Neuronal stem cell (in vitro differentiated cells): ENCODE data around the gene MACROD2.

ENCODE experiments used
- DNase-seq: peaks from one replicate; pipeline ENCODE4 v3.0.0-alpha.2; 2013; ENCODE audit warnings: low spot score
- H2AFZ ChIP-seq: one replicate; pipeline ENCODE4 v1.6.1; 2013; ENCODE audit warnings: mild to moderate bottlenecking, low read length, inconsistent platforms
- H2AK5ac ChIP-seq: 2 replicates; pipeline ENCODE4 v1.6.1; 2013; ENCODE audit warnings: low read depth, mild to moderate bottlenecking, inconsistent platforms, low read length, moderate library complexity, mixed read lengths
- H2BK120ac ChIP-seq: 2 replicates; pipeline ENCODE4 v1.6.1; 2013; ENCODE audit warnings: low read depth, mild to moderate bottlenecking, inconsistent platforms, low read length, moderate library complexity, mixed read lengths
- H2BK12ac ChIP-seq: one replicate; pipeline ENCODE4 v1.6.1; 2013; ENCODE audit warnings: low read length, inconsistent platforms
- H2BK15ac ChIP-seq: 2 replicates; pipeline ENCODE4 v1.6.1; 2013; ENCODE audit warnings: mild to moderate bottlenecking, low read length, inconsistent platforms, mixed read lengths
- H2BK5ac ChIP-seq: one replicate; pipeline ENCODE4 v1.6.1; 2013; ENCODE audit warnings: inconsistent platforms, mild to moderate bottlenecking, low read length, moderate library complexity
- H3K14ac ChIP-seq: one replicate; pipeline ENCODE4 v1.6.1; 2013; ENCODE audit warnings: low read length, inconsistent platforms
- H3K18ac ChIP-seq: 2 replicates; pipeline ENCODE4 v1.6.1; 2013; ENCODE audit warnings: low read length, inconsistent platforms
- H3K23ac ChIP-seq: 2 replicates; pipeline ENCODE4 v1.6.1; 2013; ENCODE audit warnings: low read depth, mild to moderate bottlenecking, mixed read lengths, low read length, inconsistent platforms; ENCODE audit not compliant: poor library complexity
- H3K27ac ChIP-seq: replicated peaks from 3 replicates; pipeline ENCODE4 v1.5.1; 2013; ENCODE audit warnings: low read length, inconsistent platforms
- H3K27me3 ChIP-seq, 3 experiments: 2 replicates each; pipeline ENCODE4 v1.6.1; 2013; ENCODE audit warnings: low read length in 3 of 3, mild to moderate bottlenecking in 2 of 3, inconsistent platforms in 1 of 3, low read depth in 1 of 3, mixed read lengths in 1 of 3, moderate library complexity in 1 of 3; ENCODE audit not compliant: control insufficient read depth in 3 of 3, insufficient read depth in 3 of 3
- H3K36me3 ChIP-seq, 2 donors: replicated peaks in 1 of 2; 2 replicates each; pipeline ENCODE4 v1.6.1; 2013; ENCODE audit warnings: low read length in 2 of 2; ENCODE audit not compliant: control insufficient read depth in 2 of 2, insufficient read depth in 2 of 2
- H3K4ac ChIP-seq: 2 replicates; pipeline ENCODE4 v1.6.1; 2013; ENCODE audit warnings: inconsistent platforms, mild to moderate bottlenecking, low read length, moderate library complexity
- H3K4me1 ChIP-seq, 2 donors: 1 replicate in 1 of 2; 2 replicates in 1 of 2; pipeline ENCODE4 v1.6.1; 2013; ENCODE audit warnings: low read length in 2 of 2, low read depth in 1 of 2; ENCODE audit not compliant: control insufficient read depth in 2 of 2, insufficient read depth in 1 of 2
- H3K4me2 ChIP-seq: one replicate; pipeline ENCODE4 v1.6.1; 2013; ENCODE audit warnings: mild to moderate bottlenecking, low read length, inconsistent platforms; ENCODE audit not compliant: insufficient read depth, poor library complexity, severe bottlenecking
- H3K4me3 ChIP-seq, 2 donors: 2 replicates each; pipeline ENCODE4 v1.5.1; 2013; ENCODE audit warnings: low read length in 2 of 2, mild to moderate bottlenecking in 2 of 2, inconsistent platforms in 1 of 2, moderate library complexity in 1 of 2
- H3K79me1 ChIP-seq: one replicate; pipeline ENCODE4 v1.6.1; 2013; ENCODE audit warnings: low read depth, mild to moderate bottlenecking, inconsistent platforms, low read length, moderate library complexity
- H3K9ac ChIP-seq: one replicate; pipeline ENCODE4 v1.6.1; 2013; ENCODE audit warnings: mild to moderate bottlenecking, low read depth, low read length, inconsistent platforms; ENCODE audit not compliant: poor library complexity
- H3K9me3 ChIP-seq, 2 donors: replicated peaks in 1 of 2; 2 replicates each; pipeline versions ENCODE3 to v1.6.1; 2013; ENCODE audit warnings: low read length in 2 of 2, mild to moderate bottlenecking in 2 of 2, inconsistent platforms in 1 of 2, low read depth in 1 of 2, mixed read lengths in 1 of 2, moderate library complexity in 1 of 2; ENCODE audit not compliant: control insufficient read depth in 2 of 2, insufficient read depth in 1 of 2
- H4K8ac ChIP-seq: one replicate; pipeline ENCODE4 v1.6.1; 2013; ENCODE audit warnings: low read depth, mild to moderate bottlenecking, inconsistent platforms, low read length, moderate library complexity
- H4K91ac ChIP-seq: one replicate; pipeline ENCODE4 v1.6.1; 2013; ENCODE audit warnings: low read length, low read depth, mild to moderate bottlenecking, inconsistent platforms; ENCODE audit not compliant: poor library complexity
- WGBS, 2 donors: extraction: QIAGEN DNeasy Blood & Tissue Kit; methylation state at CpG; one replicate each; pipeline ENCODE4 v1.1.7; 2013; ENCODE audit warnings: missing lambda C conversion rate in 2 of 2, mixed read lengths in 1 of 2; ENCODE audit not compliant: insufficient read length in 2 of 2, insufficient replicate concordance in 1 of 2; ENCODE audit errors: extremely low coverage in 2 of 2; 5-methylcytosine and 5-hydroxymethylcytosine counted together

MACROD2 gene

GRCh38 chr20:14062786-14063185 lies 67.5 kb downstream of the MACROD2 start:
- WGBS, 2 donors = no CpG with 5 or more reads among the region's 1 CpG

DNA sequence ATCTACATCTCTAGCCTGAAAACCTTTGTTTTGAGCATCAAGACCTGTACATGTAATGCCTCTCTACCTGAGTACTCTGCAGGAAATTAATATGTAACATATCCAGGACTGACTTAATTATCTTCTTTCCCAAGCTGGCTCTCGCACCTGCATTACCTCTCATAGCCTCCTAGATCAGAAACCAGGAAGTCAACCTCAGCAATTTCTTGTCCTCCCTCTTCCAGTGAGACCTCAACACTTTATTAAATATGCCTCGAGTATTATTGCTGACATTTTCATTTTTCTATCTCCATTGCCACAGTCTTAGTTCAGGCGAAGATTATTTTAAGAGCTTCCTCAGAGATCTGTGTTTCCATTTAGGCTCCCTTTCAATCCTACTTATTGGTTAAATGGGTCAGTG lies 69.0 kb downstream of the MACROD2 start:
- H3K4ac ChIP-seq = no peak overlapping the region
- no peak overlapping the region for H3K4me3 ChIP-seq
- no peak overlapping the region for H3K27ac ChIP-seq
- H2BK12ac ChIP-seq = no peak overlapping the region
- H3K9ac ChIP-seq = no peak overlapping the region
- H3K14ac ChIP-seq = no peak overlapping the region
- H3K23ac ChIP-seq = no peak overlapping the region
- no peak overlapping the region for H2BK5ac ChIP-seq
- H3K79me1 ChIP-seq = no peaks in the 10 kb centered on the region
- whole genome bisulfite sequencing, 2 donors = no CpG with 5 or more reads among the region's 3 CpGs
- H3K4me1 ChIP-seq = no peaks in the 10 kb centered on the region
- DNase-seq = no peak
- no peak overlapping the region for H2BK15ac ChIP-seq
- H3K4me2 ChIP-seq = no peak overlapping the region
- no peak overlapping the region for H4K8ac ChIP-seq
- H2BK120ac ChIP-seq = no peak overlapping the region
- no peaks in the 10 kb centered on the region for H3K36me3 ChIP-seq
- H3K18ac ChIP-seq = no peak overlapping the region
- no peak overlapping the region for H2AFZ ChIP-seq
- H3K9me3 ChIP-seq = no peaks in the 10 kb centered on the region
- H2AK5ac ChIP-seq = no peak overlapping the region
- H4K91ac ChIP-seq = no peak overlapping the region
- H3K27me3 ChIP-seq = no peaks in the 10 kb centered on the region

More at GRCh38 chr20:14062786-14063185, 67.5 kb downstream of the MACROD2 start:
- no peaks in the 10 kb centered on the region for H3K9me3 ChIP-seq
- no peak overlapping the region for H3K18ac ChIP-seq
- H4K8ac ChIP-seq = no peak overlapping the region
- H2AK5ac ChIP-seq = no peak overlapping the region
- H3K4me3 ChIP-seq = no peak overlapping the region
- DNase-seq = no peak
- no peaks in the 10 kb centered on the region for H3K36me3 ChIP-seq
- H3K14ac ChIP-seq = no peak overlapping the region
- H3K4me2 ChIP-seq = no peak overlapping the region
- H2BK5ac ChIP-seq = no peak overlapping the region
- no peak overlapping the region for H3K27ac ChIP-seq
- H3K4me1 ChIP-seq = no peaks in the 10 kb centered on the region
- no peak overlapping the region for H2BK15ac ChIP-seq
- no peak overlapping the region for H2BK120ac ChIP-seq
- H2BK12ac ChIP-seq = no peak overlapping the region
- H3K27me3 ChIP-seq = no peaks in the 10 kb centered on the region
- no peak overlapping the region for H3K23ac ChIP-seq
- no peak overlapping the region for H3K4ac ChIP-seq
- H4K91ac ChIP-seq = no peak overlapping the region
- H3K9ac ChIP-seq = no peak overlapping the region
- H3K79me1 ChIP-seq = no peaks in the 10 kb centered on the region
- H2AFZ ChIP-seq = no peak overlapping the region

DNA sequence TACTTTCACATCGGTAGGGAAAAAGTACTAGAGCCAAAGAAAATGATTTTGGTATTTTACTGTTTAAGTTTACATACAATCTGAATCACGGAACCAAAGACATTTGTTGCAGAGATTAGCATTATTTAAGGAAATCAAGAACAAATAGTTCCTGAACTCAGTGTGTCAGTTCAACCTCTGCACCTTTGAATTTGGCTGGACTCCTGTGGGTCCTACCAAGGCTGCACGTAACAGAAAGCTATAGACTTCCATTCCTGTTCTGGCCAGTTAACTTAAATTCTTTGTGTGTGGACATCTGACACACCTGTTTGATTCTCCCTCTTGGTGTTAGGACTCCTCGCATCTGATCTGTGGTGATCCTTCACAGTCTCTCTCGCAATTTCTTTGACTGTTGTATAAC lies 69.6 kb downstream of the MACROD2 start:
- Histone ChIP-seq H3K27ac (no peak overlapping the region), H2BK15ac (no peak overlapping the region), H3K27me3 (no peaks in the 10 kb centered on the region), H3K4ac (no peak overlapping the region), H4K91ac (no peak overlapping the region), H2AFZ (no peak overlapping the region), H3K23ac (no peak overlapping the region), H4K8ac (no peak overlapping the region), H3K4me3 (no peak overlapping the region), H2BK120ac (no peak overlapping the region), H2BK5ac (no peak overlapping the region), H3K14ac (no peak overlapping the region), H3K9me3 (no peaks in the 10 kb centered on the region), H3K79me1 (no peaks in the 10 kb centered on the region), H3K4me1 (no peaks in the 10 kb centered on the region), H3K36me3 (no peaks in the 10 kb centered on the region), H2AK5ac (no peak overlapping the region), H2BK12ac (no peak overlapping the region), H3K9ac (no peak overlapping the region), H3K4me2 (no peak overlapping the region), H3K18ac (no peak overlapping the region)
- DNase-seq = no peak
- WGBS, 2 donors = no CpG with 5 or more reads among the region's 5 CpGs

- no peak overlapping the region for H2AK5ac ChIP-seq
- no peak overlapping the region for H3K4ac ChIP-seq
- no peak overlapping the region for H2BK12ac ChIP-seq
- H3K23ac ChIP-seq = no peak overlapping the region
- no peak overlapping the region for H2BK5ac ChIP-seq
- H3K4me3 ChIP-seq = no peak overlapping the region
- no peaks in the 10 kb centered on the region for H3K79me1 ChIP-seq
- no peak overlapping the region for H2BK120ac ChIP-seq
- no peak overlapping the region for H3K18ac ChIP-seq
- no peak overlapping the region for H3K27ac ChIP-seq
- H3K14ac ChIP-seq = no peak overlapping the region
- no peak overlapping the region for H2AFZ ChIP-seq
- H4K91ac ChIP-seq = no peak overlapping the region
- H2BK15ac ChIP-seq = no peak overlapping the region
- no peaks in the 10 kb centered on the region for H3K36me3 ChIP-seq
- H3K4me2 ChIP-seq = no peak overlapping the region
- no peak overlapping the region for H3K9ac ChIP-seq
- DNase-seq = no peak
- no CpG with 5 or more reads among the region's 3 CpGs for WGBS, 2 donors
- no peak overlapping the region for H4K8ac ChIP-seq
- no peaks in the 10 kb centered on the region for H3K27me3 ChIP-seq
- no peaks in the 10 kb centered on the region for H3K9me3 ChIP-seq
- H3K4me1 ChIP-seq = no peaks in the 10 kb centered on the region
These were observed 70.5 kb downstream of the MACROD2 start for GRCh38 chr20:14065774-14066173.
